Neural cell (in vitro differentiated cells): ENCODE data around the gene OAF. TPM values are rescaled to one million over a fixed set of nuclear protein-coding genes. Genes with fewer than 3 reads are reported as not detected.

ENCODE experiments used
- H2AFZ ChIP-seq: fragments of 200-600, 300-800 bp; sonication (generic), shearing (Covaris generic); 2 replicates; pipeline ENCODE4 v1.6.0; 2014; ENCODE audit warnings: low read depth, mild to moderate bottlenecking, antibody characterized with exemption, low read length, moderate library complexity
- H3F3A ChIP-seq: fragments of 200-600 bp; shearing (Covaris generic); 2 replicates; pipeline ENCODE4 v1.6.1; 2016; ENCODE audit warnings: mild to moderate bottlenecking, moderate library complexity, mixed read lengths, antibody characterized with exemption, low read length; ENCODE audit not compliant: insufficient read depth, poor library complexity, severe bottlenecking
- H3K27ac ChIP-seq: fragments of 200-600, 300-800 bp; sonication (generic), shearing (Covaris generic); 2 replicates; pipeline ENCODE4 v1.5.1; 2014; ENCODE audit warnings: mild to moderate bottlenecking, low read length, moderate library complexity
- H3K27me3 ChIP-seq: fragments of 300-800, 200-600 bp; sonication (generic), shearing (Covaris generic); 2 replicates; pipeline ENCODE4 v1.6.0; 2014; ENCODE audit warnings: mild to moderate bottlenecking, low read depth, low read length, moderate library complexity; ENCODE audit not compliant: insufficient read depth
- H3K36me3 ChIP-seq: fragments of 300-800, 200-600 bp; sonication (generic), shearing (Covaris generic); 2 replicates; pipeline ENCODE4 v1.5.1; 2014; ENCODE audit warnings: mild to moderate bottlenecking, antibody characterized with exemption, low read length, moderate library complexity; ENCODE audit not compliant: insufficient read depth
- H3K4me2 ChIP-seq: fragments of 300-800, 200-600 bp; sonication (generic), shearing (Covaris generic); 2 replicates; pipeline ENCODE4 v1.6.0; 2014; ENCODE audit warnings: mild to moderate bottlenecking, low read length
- H3K4me3 ChIP-seq: fragments of 300-800, 200-600 bp; sonication (generic), shearing (Covaris generic); 2 replicates; pipeline ENCODE4 v1.5.1; 2014; ENCODE audit warnings: mild to moderate bottlenecking, low read length, moderate library complexity
- H3K79me2 ChIP-seq: fragments of 200-600 bp; shearing (Covaris generic); replicated peaks from 2 replicates; pipeline ENCODE4 v1.6.0; 2014; ENCODE audit warnings: mild to moderate bottlenecking, low read length, moderate library complexity; ENCODE audit not compliant: insufficient read depth
- H3K9ac ChIP-seq: fragments of 300-800, 200-600 bp; sonication (generic), shearing (Covaris generic); 2 replicates; pipeline ENCODE4 v1.6.1; 2016; ENCODE audit warnings: mild to moderate bottlenecking, low read length, mixed read lengths
- H3K9me2 ChIP-seq: fragments of 200-600 bp; shearing (Covaris generic); 2 replicates; pipeline ENCODE4 v1.6.1; 2016; ENCODE audit warnings: mild to moderate bottlenecking, low read length, mixed read lengths; ENCODE audit not compliant: insufficient read depth
- H3K9me3 ChIP-seq: fragments of 200-600, 300-800 bp; sonication (generic), shearing (Covaris generic); 2 replicates; pipeline ENCODE4 v1.6.1; 2016; ENCODE audit warnings: mild to moderate bottlenecking, mixed run types, low read length, moderate library complexity, mixed read lengths
- H4K20me1 ChIP-seq: fragments of 200-600 bp; shearing (Covaris generic); 2 replicates; pipeline ENCODE4 v1.6.1; 2016; ENCODE audit warnings: mild to moderate bottlenecking, mixed run types; ENCODE audit not compliant: insufficient read depth
- CTCF ChIP-seq: fragments of 450-650 bp; IDR thresholded peaks from 2 replicates; pipeline ENCODE4 v1.5.1; 2014; ENCODE audit warnings: antibody characterized with exemption, mild to moderate bottlenecking, moderate library complexity; ENCODE audit not compliant: poor library complexity, severe bottlenecking
- EP300 ChIP-seq: fragments of 450-650 bp; conservative IDR thresholded peaks from 2 replicates; pipeline ENCODE4 v1.6.1; 2014; ENCODE audit warnings: antibody characterized with exemption, mild to moderate bottlenecking, moderate library complexity; ENCODE audit not compliant: poor library complexity, severe bottlenecking
- EZH2 ChIP-seq: fragments of 200-600, 300-800 bp; shearing (Covaris generic), sonication (generic); IDR thresholded peaks from 2 replicates; pipeline ENCODE4 v1.6.1; 2014; ENCODE audit warnings: antibody characterized with exemption, low read length, borderline replicate concordance, mild to moderate bottlenecking; ENCODE audit not compliant: insufficient read depth, poor library complexity, severe bottlenecking
- MXI1 ChIP-seq: fragments of 450-650 bp; conservative IDR thresholded peaks from 2 replicates; pipeline ENCODE4 v1.6.1; 2014; ENCODE audit warnings: antibody characterized with exemption, mild to moderate bottlenecking; ENCODE audit not compliant: poor library complexity, severe bottlenecking
- POLR2AphosphoS5 ChIP-seq: IDR thresholded peaks from 2 replicates; pipeline ENCODE4 v1.6.1; 2012
- RAD21 ChIP-seq: fragments of 450-650 bp; conservative IDR thresholded peaks from 2 replicates; pipeline ENCODE4 v1.6.1; 2014; ENCODE audit warnings: antibody characterized with exemption, mild to moderate bottlenecking, moderate library complexity
- REST ChIP-seq: IDR thresholded peaks from 2 replicates; pipeline ENCODE4 v1.6.1; 2012; ENCODE audit warnings: borderline replicate concordance
- SMC3 ChIP-seq: fragments of 450-650 bp; conservative IDR thresholded peaks from 2 replicates; pipeline ENCODE4 v1.6.1; 2014; ENCODE audit warnings: antibody characterized with exemption, mild to moderate bottlenecking, moderate library complexity; ENCODE audit not compliant: poor library complexity
- TAF1 ChIP-seq: IDR thresholded peaks from 2 replicates; pipeline ENCODE4 v1.6.1; 2012; ENCODE audit warnings: low read depth
- polyA plus RNA-seq: library from polyadenylated mRNA; depleted of rRNA; stranded (reverse); fragments of >200 nt; gene quantifications from 2 replicates; pipeline ENCODE4 v1.2.3, GENCODE V29; 2014

The OAF gene
- polyA plus RNA-seq, 1 donor from 2014 or later: 0.97 TPM

- H3K9me2 ChIP-seq: no peaks in the 10 kb centered on the region
- TF ChIP-seq TAF1 (no peak), EP300 (no peak), EZH2 (no peak), POLR2AphosphoS5 (no peak), CTCF (no peak), REST (no peak), RAD21 (no peak), SMC3 (no peak), MXI1 (no peak)
- no peaks in the 10 kb centered on the region for H3K36me3 ChIP-seq
- H3K9ac ChIP-seq: no peak overlapping the region
- H3K9me3 ChIP-seq: no peaks in the 10 kb centered on the region
- H3F3A ChIP-seq: no peaks in the 10 kb centered on the region
- H2AFZ ChIP-seq: no peak overlapping the region
- H3K27me3 ChIP-seq: peaks cover 27% of the 10 kb centered on the region
- no peaks in the 10 kb centered on the region for H4K20me1 ChIP-seq
- H3K4me2 ChIP-seq: no peak overlapping the region
- no peaks in the 10 kb centered on the region for H3K79me2 ChIP-seq
- H3K4me3 ChIP-seq: no peak overlapping the region
- H3K27ac ChIP-seq: no peak overlapping the region
Observed at GRCh38 chr11:120169981-120170698, 40.7 kb upstream of the OAF start.

GRCh38 chr11:120170741-120171261 is 40.0 kb upstream of the OAF start:
- no peak overlapping the region for H3K27ac ChIP-seq

More at GRCh38 chr11:120170741-120171261, 40.0 kb upstream of the OAF start:
- TF ChIP-seq MXI1: no peak
- TF ChIP-seq EP300: no peak
- no peak for TF ChIP-seq EZH2
- TF ChIP-seq POLR2AphosphoS5: no peak
- no peaks in the 10 kb centered on the region for H4K20me1 ChIP-seq
- no peak overlapping the region for H3K9ac ChIP-seq
- H3K79me2 ChIP-seq: no peaks in the 10 kb centered on the region
- no peaks in the 10 kb centered on the region for H3F3A ChIP-seq
- H3K9me2 ChIP-seq: no peaks in the 10 kb centered on the region
- no peaks in the 10 kb centered on the region for H3K36me3 ChIP-seq
- peaks cover 27% of the 10 kb centered on the region for H3K27me3 ChIP-seq
- H2AFZ ChIP-seq: no peak overlapping the region
- H3K4me2 ChIP-seq: no peak overlapping the region
- H3K4me3 ChIP-seq: no peak overlapping the region
- no peaks in the 10 kb centered on the region for H3K9me3 ChIP-seq
